HepG2 (cell line): ENCODE measurements around the gene LMOD3. TPM values are rescaled to one million over a fixed set of nuclear protein-coding genes. Genes with fewer than 3 reads are reported as not detected.
A peak's percentile ranks its signal among the peaks of the same experiment; 100 is the strongest.

Experiments used
- ETV5 ChIP-seq: IDR thresholded peaks from 2 replicates; pipeline ENCODE4 v1.6.1; 2018; ENCODE audit warnings: missing biosample characterization, missing genetic modification reagents, inconsistent platforms, borderline replicate concordance
- FLYWCH1 ChIP-seq: sonication (generic); formaldehyde crosslinking; IDR thresholded peaks from 2 replicates; pipeline ENCODE4 v1.8.1; 2023; ENCODE audit warnings: mild to moderate bottlenecking, missing genetic modification reagents
- HNF4G ChIP-seq, 2 experiments: sonication (generic) in 1 of 2; formaldehyde crosslinking in 1 of 2; IDR thresholded peaks; 2 replicates each; pipeline versions ENCODE4 v1.4.0 to v1.6.1; 2011 to 2020; ENCODE audit warnings: borderline replicate concordance in 2 of 2, low read depth in 2 of 2, mild to moderate bottlenecking in 2 of 2, low read length in 1 of 2, missing genetic modification reagents in 1 of 2, moderate library complexity in 1 of 2
- ISL2 ChIP-seq: sonication (generic); formaldehyde crosslinking; IDR thresholded peaks from 2 replicates; pipeline ENCODE4 v1.5.0; 2020; ENCODE audit warnings: missing genetic modification reagents
- MXI1 ChIP-seq: IDR thresholded peaks from 3 replicates; pipeline ENCODE4 v1.6.1; 2012; ENCODE audit warnings: low read depth, low read length, inconsistent platforms, borderline replicate concordance
- NCOA1 ChIP-seq: sonication (generic); formaldehyde crosslinking; IDR thresholded peaks from 2 replicates; pipeline ENCODE4 v1.9.0; 2021; ENCODE audit warnings: missing genetic modification reagents
- NFKB2 ChIP-seq: sonication (generic); formaldehyde crosslinking; IDR thresholded peaks from 2 replicates; pipeline ENCODE4 v1.4.0; 2020; ENCODE audit warnings: missing genetic modification reagents, borderline replicate concordance
- NPAS2 ChIP-seq: sonication (generic); formaldehyde crosslinking; IDR thresholded peaks from 2 replicates; pipeline ENCODE4 v1.8.0; 2022; ENCODE audit warnings: mild to moderate bottlenecking, missing genetic modification reagents, borderline replicate concordance
- POLR2AphosphoS5 ChIP-seq: IDR thresholded peaks from 2 replicates; pipeline ENCODE4 v1.6.1; 2012; ENCODE audit warnings: low read depth, low read length
- PRDM4 ChIP-seq: sonication (generic); formaldehyde crosslinking; IDR thresholded peaks from 2 replicates; pipeline ENCODE4 v1.9.0; 2021; ENCODE audit warnings: missing genetic modification reagents, borderline replicate concordance
- SALL1 ChIP-seq: sonication (generic); formaldehyde crosslinking; IDR thresholded peaks from 2 replicates; pipeline ENCODE4 v1.8.0; 2022; ENCODE audit warnings: mild to moderate bottlenecking, missing genetic modification reagents
- SPEN ChIP-seq: sonication (generic); formaldehyde crosslinking; IDR thresholded peaks from 2 replicates; pipeline ENCODE4 v1.5.1; 2020; ENCODE audit warnings: low read depth, mild to moderate bottlenecking, missing genetic modification reagents
- THAP9 ChIP-seq: sonication (generic); formaldehyde crosslinking; IDR thresholded peaks from 2 replicates; pipeline ENCODE4; 2020; ENCODE audit warnings: missing genetic modification reagents, mild to moderate bottlenecking, borderline replicate concordance
- ZBTB10 ChIP-seq: sonication (generic); formaldehyde crosslinking; IDR thresholded peaks from 2 replicates; pipeline ENCODE4 v1.4.0; 2020; ENCODE audit warnings: missing genetic modification reagents, borderline replicate concordance
- ZNF460 ChIP-seq: sonication (generic); formaldehyde crosslinking; IDR thresholded peaks from 2 replicates; pipeline ENCODE4 v1.5.1; 2020; ENCODE audit warnings: missing genetic modification reagents, mild to moderate bottlenecking, borderline replicate concordance
- polyA plus RNA-seq, 8 experiments: library from polyadenylated mRNA; depleted of rRNA in 3 of 8; stranded (reverse) in 7 of 8; unstranded in 1 of 8; fragments of >200 nt; fragmentation: Illumina TruSeq in 4 of 8; extraction: Trizol in 4 of 8; gene quantifications; 2 replicates each; pipeline versions ENCODE4 v1.2.1 to v1.2.3, GENCODE V29; 2011 to 2016; ENCODE audit warnings: low read depth in 4 of 8, missing spikeins in 1 of 8, mixed read lengths in 1 of 8; ENCODE audit not compliant: insufficient read depth in 1 of 8
- total RNA-seq, 5 experiments: library from RNA; depleted of rRNA; stranded (reverse); fragments of >200 nt; fragmentation: Illumina TruSeq; extraction: Trizol; gene quantifications; 2 replicates each; pipeline ENCODE4 v1.2.3, GENCODE V29; 2016; ENCODE audit warnings: low read depth in 1 of 5

LMOD3 gene
- total and polyA plus RNA-seq, 2 of the 13 experiments (the other 11 are each of a cell fraction or from before 2014, with no cell fraction given), result not detected

GRCh38 chr3:69085168-69085832, 37.1 kb downstream of the LMOD3 start (continued):
- TF ChIP-seq ETV5 (CRISPR knock-in tag) (no peak), SALL1 (0 out of 2 replicates have a peak, but pooled peaks have one; percentile 6), NPAS2 (no peak), ZBTB10 (peak; percentile 91; the same call in 1 of the 2 replicates), PRDM4 (CRISPR knock-in tag) (no peak), NCOA1 (CRISPR knock-in tag) (no peak), ZNF460 (CRISPR knock-in tag) (no peak), ISL2 (CRISPR knock-in tag) (no peak), HNF4G (IDR thresholded peaks at IDR 0.05; ENCODE audit: borderline replicate concordance, low read depth, low read length) (no peak), HNF4G (CRISPR knock-in tag; IDR thresholded peaks at IDR 0.05; ENCODE audit: borderline replicate concordance, low read depth) (no peak), NFKB2 (no peak; the same call in 1 of the 2 replicates), SPEN (CRISPR knock-in tag) (peak; percentile 13), MXI1 (no peak), THAP9 (CRISPR knock-in tag) (peak; percentile 47; the same call in 1 of the 2 replicates), FLYWCH1 (0 out of 2 replicates have a peak, but pooled peaks have one; percentile 10), POLR2AphosphoS5 (no peak)
